HG03280 (cell line): Measurements from ENCODE around the gene EPHB1.

Experiments
- ATAC-seq: cut with Tn5 transposase; IDR thresholded peaks from one replicate; pipeline ENCODE4 v1.9.1; 2021; ENCODE audit warnings: mild to moderate bottlenecking, moderate library complexity; ENCODE audit not compliant: unreplicated experiment

The EPHB1 gene

GRCh38 chr3:134846911-134847317, 51.9 kb downstream of the EPHB1 start:
- ATAC-seq, result no peak

- ATAC-seq, result no peak
Observed at GRCh38 chr3:134847349-134847748, 52.3 kb downstream of the EPHB1 start.

DNA sequence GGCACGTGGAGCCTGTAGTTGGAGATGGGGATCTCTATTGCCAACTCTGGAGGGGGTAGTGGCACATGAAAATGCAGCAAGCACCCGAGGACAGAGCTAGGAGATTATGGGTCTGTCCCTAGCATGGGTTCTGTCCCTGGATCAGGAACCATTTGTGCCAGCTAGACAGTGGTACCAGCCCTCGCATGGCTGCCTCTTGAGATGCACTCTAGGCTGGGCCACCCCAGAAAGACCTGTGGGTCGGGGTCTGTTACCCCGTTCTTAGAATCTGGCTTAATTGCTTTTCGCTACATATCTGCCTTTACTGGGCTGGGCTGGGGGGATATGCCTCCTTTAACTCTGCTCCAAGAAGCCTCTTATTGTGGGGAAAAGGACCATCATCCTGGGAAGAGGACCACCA, 54.5 kb downstream of the EPHB1 start:
- ATAC-seq, result no peak

GRCh38 chr3:134850761-134851160, 55.7 kb downstream of the EPHB1 start:
- no peak for ATAC-seq

- ATAC-seq, result no peak
Observed at GRCh38 chr3:134852132-134852531, 57.1 kb downstream of the EPHB1 start.

DNA sequence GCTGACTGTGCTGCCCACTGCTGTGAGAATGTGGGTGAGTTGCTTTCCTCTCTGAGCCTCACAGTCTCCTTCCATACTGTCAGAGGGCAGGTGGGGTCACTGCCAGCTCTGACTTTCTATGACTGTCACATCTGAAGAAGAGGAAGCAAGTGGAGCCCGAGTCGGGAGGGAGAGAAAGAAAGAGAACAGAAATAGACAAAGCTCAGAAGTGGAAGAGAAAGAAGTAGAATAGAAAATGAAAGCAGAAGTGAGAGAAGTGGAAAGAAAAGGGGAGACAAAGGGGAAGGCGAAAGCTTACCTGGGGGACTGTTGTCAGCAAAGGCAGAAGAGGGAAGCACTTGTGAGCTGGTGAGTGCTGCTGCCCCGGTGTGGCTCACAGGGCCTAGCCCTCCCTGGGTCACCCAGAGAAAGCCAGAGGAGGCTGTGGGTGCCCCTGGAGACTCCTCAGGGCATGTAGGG, 57.9 kb downstream of the EPHB1 start:
- ATAC-seq, result peak; percentile 96

- ATAC-seq, result no peak
Observed at GRCh38 chr3:134854254-134854653, 59.2 kb downstream of the EPHB1 start.

DNA sequence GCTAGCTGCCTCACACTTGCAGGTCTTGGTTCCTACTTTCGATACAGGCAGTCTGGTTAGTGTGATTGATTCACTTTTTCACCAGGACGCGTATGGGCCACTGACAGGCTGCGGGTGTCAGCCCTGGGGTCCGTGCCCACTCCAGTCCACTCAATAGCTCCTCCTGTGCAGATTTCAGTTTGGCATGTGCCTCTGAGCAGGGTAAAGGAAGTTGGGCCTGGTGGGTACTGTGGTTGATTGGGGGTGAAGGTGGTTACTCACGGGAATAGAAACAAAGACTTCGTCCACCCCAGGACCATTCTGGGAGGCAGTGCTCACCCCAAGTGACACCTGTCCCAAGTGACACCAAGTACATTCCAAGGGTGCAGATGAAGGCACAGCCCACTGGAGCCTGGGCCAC, 62.3 kb downstream of the EPHB1 start:
- no peak for ATAC-seq

DNA sequence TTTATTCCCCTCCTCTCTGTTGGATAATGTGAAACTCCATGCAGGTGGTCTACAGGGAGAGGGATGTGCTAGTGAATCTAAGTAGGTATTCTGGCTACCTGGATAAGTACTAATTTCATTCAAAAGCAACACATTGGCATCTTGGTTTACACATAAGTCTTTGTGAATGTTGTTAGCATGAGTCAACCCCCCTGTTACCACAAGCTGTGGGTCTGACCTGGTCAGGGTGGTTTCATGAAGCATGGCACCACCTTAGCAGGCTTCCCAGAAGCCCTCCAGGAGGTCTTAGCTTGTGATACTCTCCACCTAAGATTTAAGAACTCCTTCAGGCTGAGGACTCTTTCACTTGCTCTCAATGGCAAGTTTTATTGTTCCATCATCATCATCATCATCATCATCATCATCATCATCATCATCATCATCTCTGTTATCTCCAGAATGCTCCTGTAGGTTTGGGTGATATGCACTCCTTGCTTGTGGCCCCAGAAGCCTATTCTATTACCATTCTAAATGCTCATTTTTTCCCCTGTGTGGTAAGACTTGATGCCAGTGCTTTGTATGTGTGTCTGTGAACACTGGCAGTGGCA, 62.8 kb downstream of the EPHB1 start:
- no peak for ATAC-seq

DNA sequence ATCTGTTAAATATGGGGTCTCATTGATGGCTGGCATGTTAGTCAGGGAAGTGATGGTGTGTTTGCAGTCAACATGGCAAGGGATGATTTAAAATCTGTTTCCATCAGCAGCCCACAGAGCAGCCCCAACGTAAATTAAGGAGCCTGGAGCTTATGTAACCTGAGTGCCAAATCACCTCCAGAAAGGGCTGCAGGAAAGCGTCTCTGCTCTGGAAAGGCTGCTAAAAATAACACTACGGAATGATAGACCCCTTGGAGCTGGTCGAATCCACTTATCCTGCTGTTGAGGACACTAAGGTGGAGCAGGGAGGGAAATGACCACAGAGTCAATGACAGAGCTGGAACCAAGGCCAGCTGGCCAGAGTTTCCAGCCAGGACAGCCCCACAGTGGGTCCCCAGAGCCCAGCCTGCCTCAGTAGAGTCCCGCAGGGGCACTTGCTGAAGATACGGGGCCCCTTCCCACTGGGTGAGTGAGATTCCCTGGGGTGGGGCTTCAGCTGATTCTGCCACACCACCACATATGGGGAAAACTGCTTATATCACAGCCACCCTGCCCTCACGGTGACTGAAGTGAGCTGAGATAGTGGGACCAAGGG, 63.5 kb downstream of the EPHB1 start:
- ATAC-seq, result no peak

GRCh38 chr3:134859341-134859740, 64.3 kb downstream of the EPHB1 start:
- ATAC-seq, result no peak

DNA sequence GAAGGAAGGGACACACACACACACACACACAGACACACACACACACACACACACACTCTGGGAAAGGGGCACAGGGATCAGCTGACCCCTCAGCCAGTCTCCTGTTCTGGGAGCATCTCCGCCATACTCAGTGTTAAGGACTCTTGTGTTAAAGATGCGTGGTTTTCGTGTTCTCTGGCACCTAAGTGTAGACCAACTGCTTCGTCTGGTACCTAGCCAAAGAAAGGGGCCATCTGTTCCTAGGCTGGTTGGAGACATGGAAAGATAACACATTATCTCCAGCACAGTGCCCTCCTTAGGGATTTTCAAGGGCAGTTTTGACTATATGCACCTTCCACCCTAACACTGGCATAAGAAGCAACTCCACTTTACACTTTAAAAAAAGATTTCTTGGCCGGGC, 65.1 kb downstream of the EPHB1 start:
- no peak for ATAC-seq

DNA sequence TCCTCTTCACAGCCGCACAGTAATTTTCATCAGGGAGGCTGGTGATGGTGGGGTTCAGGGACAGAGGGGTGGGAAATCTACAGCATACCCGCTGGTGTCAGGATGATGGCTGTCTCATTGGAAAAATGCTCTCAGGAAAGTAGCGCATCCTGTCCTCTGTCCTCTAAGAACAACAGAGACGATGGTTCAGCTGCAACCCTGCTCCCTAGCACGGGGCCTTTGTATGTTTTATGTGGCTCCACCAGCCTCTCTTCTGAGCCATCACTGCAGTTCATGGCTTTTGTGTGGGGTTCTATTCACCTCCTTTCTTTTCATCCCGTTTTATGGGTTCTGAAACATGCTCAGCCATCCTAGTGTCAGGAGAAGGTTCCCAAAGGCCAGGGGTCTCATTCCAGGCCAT, 68.9 kb downstream of the EPHB1 start:
- no peak for ATAC-seq

GRCh38 chr3:134864636-134865035, 69.6 kb downstream of the EPHB1 start:
- ATAC-seq, result no peak

GRCh38 chr3:134867277-134867676, 72.2 kb downstream of the EPHB1 start:
- no peak for ATAC-seq

GRCh38 chr3:134869153-134869726, 74.2 kb downstream of the EPHB1 start:
- ATAC-seq, result no peak

GRCh38 chr3:134871818-134872217, 76.8 kb downstream of the EPHB1 start:
- ATAC-seq, result no peak

DNA sequence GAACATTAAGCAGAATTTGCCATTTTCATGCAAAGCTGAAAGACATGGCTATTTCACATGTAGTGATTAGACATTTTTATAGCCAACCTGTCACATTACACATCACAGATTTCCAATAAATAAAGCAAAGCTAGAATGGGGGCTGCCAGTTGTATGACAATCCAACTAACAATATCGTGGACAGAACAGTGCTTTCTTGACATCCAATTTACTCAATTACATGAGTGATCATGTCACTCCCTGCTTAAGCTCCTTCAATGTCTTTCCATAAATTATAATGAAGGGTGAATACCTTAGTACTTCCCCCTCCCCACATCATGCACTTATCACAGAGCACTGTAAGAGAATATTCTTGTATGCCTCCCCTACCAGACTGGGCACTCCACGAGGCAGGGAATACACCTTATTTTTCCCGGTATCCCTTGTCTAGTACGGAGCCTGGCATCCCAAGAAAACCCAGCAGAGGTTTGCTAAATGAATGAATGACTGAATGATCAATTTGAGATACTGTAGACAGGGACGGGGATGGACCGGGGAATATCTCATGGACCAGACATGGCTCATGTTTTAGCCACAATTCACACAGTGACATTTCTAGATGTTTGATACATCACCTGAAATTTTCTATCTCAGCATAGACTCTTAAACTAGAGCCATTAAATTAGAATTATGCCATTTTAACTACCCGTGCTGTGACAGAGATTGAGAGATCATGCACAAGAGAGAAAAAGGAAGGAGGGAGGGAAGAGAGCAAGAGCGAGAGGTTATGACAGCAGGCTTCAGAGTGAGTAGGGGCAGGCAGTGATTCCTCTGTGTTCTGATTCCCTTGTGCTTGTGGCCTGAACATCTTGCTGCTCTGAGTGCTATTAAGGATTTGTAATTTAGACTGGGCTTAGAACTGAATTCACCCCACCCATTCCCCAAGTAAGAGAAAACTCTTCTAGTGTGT, 77.7 kb downstream of the EPHB1 start:
- no peak for ATAC-seq

- no peak for ATAC-seq
Observed at GRCh38 chr3:134873789-134874188, 78.7 kb downstream of the EPHB1 start.

- ATAC-seq, result no peak
Observed at GRCh38 chr3:134874737-134875413, 79.8 kb downstream of the EPHB1 start.

GRCh38 chr3:134876836-134877235, 81.8 kb downstream of the EPHB1 start:
- no peak for ATAC-seq
